Measurements from ENCODE around the gene BCL2L13.
"Not testable (repeated sequence)": the region's sequence is repeated elsewhere in the genome, so short reads cannot be mapped to it uniquely, and the experiment has no call there.

- not testable (repeated sequence) for TF ChIP-seq POLR2A, CTCF (IDR thresholded peaks at IDR 0.05)
These were observed 1.7 kb upstream of the BCL2L13 start for GRCh38 chr22:17636850-17637249.
